Measurements from ENCODE around the gene PATZ1. TPM values are rescaled to one million over a fixed set of nuclear protein-coding genes. Genes with fewer than 3 reads are reported as not detected.

Gene PATZ1
- total RNA-seq, 1 experiment from 2014 or later: 31.3 TPM

DNA sequence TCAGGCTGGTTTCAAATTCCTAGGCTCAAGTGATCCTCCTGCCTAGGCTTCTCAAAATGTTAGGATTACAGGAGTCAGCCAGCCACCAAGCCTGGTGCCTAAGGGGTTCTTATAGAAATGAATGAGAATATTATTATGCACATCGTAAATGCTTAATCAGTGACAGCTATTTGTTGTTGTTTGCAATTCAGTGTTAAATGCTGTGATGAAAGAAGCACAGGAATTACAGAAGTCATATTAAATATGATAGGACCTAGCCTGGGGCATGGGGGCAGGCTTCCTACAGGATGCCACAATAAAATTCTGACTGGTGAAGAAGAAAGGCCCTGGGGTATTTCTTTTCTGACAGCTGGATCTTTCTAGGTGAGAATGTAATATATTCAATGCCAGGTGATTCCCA is 13.9 kb upstream of the PATZ1 start:
- no peaks in the 10 kb centered on the region for H3K36me3 ChIP-seq (ENCODE audit: low read depth, low read length)
- intact Hi-C loops (cut with micrococcal nuclease): no loop called here
- H4K20me1 ChIP-seq (ENCODE audit: low read length): no peaks in the 10 kb centered on the region
- H3K9me3 ChIP-seq (ENCODE audit: low read length): no peaks in the 10 kb centered on the region
- DNase-seq (no peak), ATAC-seq (no peak)
- H3K9me2 ChIP-seq (replicated peaks; ENCODE audit: low read length): no peaks in the 10 kb centered on the region
- no peaks in the 10 kb centered on the region for H3K4me1 ChIP-seq (ENCODE audit: insufficient read depth, low read length)
- no peaks in the 10 kb centered on the region for H3K27me3 ChIP-seq (ENCODE audit: low read length)
- TF ChIP-seq CTCF (conservative IDR thresholded peaks at IDR 0.05; ENCODE audit: low read depth, low read length) (no peak), EZH2 (IDR thresholded peaks at IDR 0.05; ENCODE audit: low read length, unreplicated experiment) (no peak), EZH2phosphoT487 (IDR thresholded peaks at IDR 0.05; ENCODE audit: borderline replicate concordance, low read length) (no peak)
- no peak overlapping the region for H3K4me3 ChIP-seq (ENCODE audit: low read length)
- POLR2A ChIA-PET (ENCODE audit: unreplicated experiment): no interaction called here
- no peak overlapping the region for H3K9ac ChIP-seq (ENCODE audit: low read length)
- no peaks in the 10 kb centered on the region for H3F3A ChIP-seq (ENCODE audit: low read length, unreplicated experiment)
- no TSS peak for BruUV-seq (replicated peaks)
- no peak overlapping the region for H2AFZ ChIP-seq (ENCODE audit: low read length)
- CTCF ChIA-PET: interaction anchor here (0.6 kb wide), 1 partner anchor 48 kb away, joined by 6 read pairs; no protein-coding TSS in a partner anchor
- no peaks in the 10 kb centered on the region for H3K79me2 ChIP-seq (ENCODE audit: low read length)
- no peak overlapping the region for H3K27ac ChIP-seq (ENCODE audit: low read length)
- H3K4me2 ChIP-seq (ENCODE audit: low read length): no peak overlapping the region

DNA sequence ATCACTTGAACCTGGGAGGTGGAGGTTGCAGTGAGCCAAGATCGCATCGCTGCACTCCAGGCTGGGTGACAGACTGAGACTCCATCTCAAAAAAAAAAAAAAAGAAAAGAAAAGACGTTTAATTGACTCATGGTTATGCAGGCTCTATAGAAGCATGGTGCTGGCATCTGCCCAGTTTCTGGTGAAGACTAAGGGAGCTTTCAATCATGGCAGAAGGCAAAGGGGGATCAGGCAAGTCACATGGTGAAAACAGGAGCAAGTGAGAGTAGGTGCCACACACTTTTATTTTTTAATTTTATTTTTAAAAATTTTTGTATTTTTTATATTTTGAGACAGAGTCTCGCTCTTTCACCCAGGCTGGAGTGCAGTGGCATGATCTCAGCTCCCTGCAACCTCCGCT is 8.4 kb upstream of the PATZ1 start:
- no peaks in the 10 kb centered on the region for H3K36me3 ChIP-seq (ENCODE audit: low read depth, low read length)
- no peak overlapping the region for H3K4me3 ChIP-seq (ENCODE audit: low read length)
- H3F3A ChIP-seq (ENCODE audit: low read length, unreplicated experiment): no peaks in the 10 kb centered on the region
- H3K9me2 ChIP-seq (replicated peaks; ENCODE audit: low read length): no peaks in the 10 kb centered on the region
- no peak overlapping the region for H3K27ac ChIP-seq (ENCODE audit: low read length)
- H3K4me2 ChIP-seq (ENCODE audit: low read length): no peak overlapping the region
- ATAC-seq (no peak), DNase-seq (no peak)
- ChIA-PET CTCF (no interaction called here), POLR2A (ENCODE audit: unreplicated experiment) (no interaction called here)
- H4K20me1 ChIP-seq (ENCODE audit: low read length): no peaks in the 10 kb centered on the region
- no peaks in the 10 kb centered on the region for H3K27me3 ChIP-seq (ENCODE audit: low read length)
- no peak for TF ChIP-seq EZH2 (IDR thresholded peaks at IDR 0.05; ENCODE audit: low read length, unreplicated experiment)
- TF ChIP-seq CTCF (conservative IDR thresholded peaks at IDR 0.05; ENCODE audit: low read depth, low read length): no peak
- TF ChIP-seq EZH2phosphoT487 (IDR thresholded peaks at IDR 0.05; ENCODE audit: borderline replicate concordance, low read length): no peak
- H2AFZ ChIP-seq (ENCODE audit: low read length): no peak overlapping the region
- no peaks in the 10 kb centered on the region for H3K4me1 ChIP-seq (ENCODE audit: insufficient read depth, low read length)
- no peaks in the 10 kb centered on the region for H3K9me3 ChIP-seq (ENCODE audit: low read length)
- H3K9ac ChIP-seq (ENCODE audit: low read length): no peak overlapping the region
- intact Hi-C loops (cut with micrococcal nuclease): no loop called here
- no TSS peak for BruUV-seq (replicated peaks)
- no peaks in the 10 kb centered on the region for H3K79me2 ChIP-seq (ENCODE audit: low read length)

- no peaks in the 10 kb centered on the region for H3K36me3 ChIP-seq (ENCODE audit: low read depth, low read length)
- ChIA-PET CTCF (no interaction called here), POLR2A (ENCODE audit: unreplicated experiment) (no interaction called here)
- H2AFZ ChIP-seq (ENCODE audit: low read length): no peak overlapping the region
- H3K4me3 ChIP-seq (ENCODE audit: low read length): no peak overlapping the region
- H3K9me2 ChIP-seq (replicated peaks; ENCODE audit: low read length): no peaks in the 10 kb centered on the region
- H4K20me1 ChIP-seq (ENCODE audit: low read length): no peaks in the 10 kb centered on the region
- TF ChIP-seq EZH2phosphoT487 (IDR thresholded peaks at IDR 0.05; ENCODE audit: borderline replicate concordance, low read length): no peak
- no peak for TF ChIP-seq EZH2 (IDR thresholded peaks at IDR 0.05; ENCODE audit: low read length, unreplicated experiment)
- TF ChIP-seq CTCF (conservative IDR thresholded peaks at IDR 0.05; ENCODE audit: low read depth, low read length): no peak
- H3K4me2 ChIP-seq (ENCODE audit: low read length): no peak overlapping the region
- H3K79me2 ChIP-seq (ENCODE audit: low read length): peaks cover 7% of the 10 kb centered on the region
- H3K4me1 ChIP-seq (ENCODE audit: insufficient read depth, low read length): 0 out of 2 replicates have a peak, but pooled peaks cover 5% of the 10 kb centered on the region
- no TSS peak for BruUV-seq (replicated peaks)
- H3F3A ChIP-seq (ENCODE audit: low read length, unreplicated experiment): no peaks in the 10 kb centered on the region
- ATAC-seq (no peak), DNase-seq (no peak)
- no peak overlapping the region for H3K9ac ChIP-seq (ENCODE audit: low read length)
- intact Hi-C loops (cut with micrococcal nuclease): no loop called here
- no peaks in the 10 kb centered on the region for H3K9me3 ChIP-seq (ENCODE audit: low read length)
- no peaks in the 10 kb centered on the region for H3K27me3 ChIP-seq (ENCODE audit: low read length)
- no peak overlapping the region for H3K27ac ChIP-seq (ENCODE audit: low read length)
Measured at GRCh38 chr22:31350410-31350863, 4.3 kb upstream of the PATZ1 start.

Data from PC-3 (cell line).